ENCODE measurements around the gene HOXD3.

DNA sequence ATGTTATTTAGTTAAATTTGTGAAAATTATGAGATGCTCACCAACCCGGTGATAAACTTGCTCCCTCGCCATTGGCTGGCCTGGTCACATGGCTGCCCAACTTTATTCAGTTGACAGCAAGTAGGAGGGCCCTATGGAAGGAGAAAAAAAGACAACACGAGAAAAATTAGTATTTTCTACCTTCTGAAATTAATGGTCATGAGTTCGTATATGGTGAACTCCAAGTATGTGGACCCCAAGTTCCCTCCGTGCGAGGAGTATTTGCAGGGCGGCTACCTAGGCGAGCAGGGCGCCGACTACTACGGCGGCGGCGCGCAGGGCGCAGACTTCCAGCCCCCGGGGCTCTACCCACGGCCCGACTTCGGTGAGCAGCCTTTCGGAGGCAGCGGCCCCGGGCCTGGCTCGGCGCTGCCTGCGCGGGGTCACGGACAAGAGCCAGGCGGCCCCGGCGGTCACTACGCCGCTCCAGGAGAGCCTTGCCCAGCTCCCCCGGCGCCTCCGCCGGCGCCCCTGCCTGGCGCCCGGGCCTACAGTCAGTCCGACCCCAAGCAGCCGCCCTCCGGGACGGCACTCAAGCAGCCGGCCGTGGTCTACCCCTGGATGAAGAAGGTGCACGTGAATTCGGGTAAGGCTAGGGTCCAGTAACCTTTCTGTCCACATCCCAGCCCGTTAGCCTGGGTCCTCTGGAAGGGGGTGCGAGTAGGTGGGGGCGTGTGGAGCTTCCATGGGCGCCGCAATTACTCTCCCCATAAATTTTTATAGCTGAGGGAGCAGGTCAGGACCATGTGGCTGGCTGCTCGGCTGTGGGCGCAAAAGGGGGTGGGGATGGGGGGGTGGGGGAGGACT lies 5.4 kb upstream of the HOXD3 start, which contains the start of gene HOXD4:
- TF ChIP-seq, protein P1, sequence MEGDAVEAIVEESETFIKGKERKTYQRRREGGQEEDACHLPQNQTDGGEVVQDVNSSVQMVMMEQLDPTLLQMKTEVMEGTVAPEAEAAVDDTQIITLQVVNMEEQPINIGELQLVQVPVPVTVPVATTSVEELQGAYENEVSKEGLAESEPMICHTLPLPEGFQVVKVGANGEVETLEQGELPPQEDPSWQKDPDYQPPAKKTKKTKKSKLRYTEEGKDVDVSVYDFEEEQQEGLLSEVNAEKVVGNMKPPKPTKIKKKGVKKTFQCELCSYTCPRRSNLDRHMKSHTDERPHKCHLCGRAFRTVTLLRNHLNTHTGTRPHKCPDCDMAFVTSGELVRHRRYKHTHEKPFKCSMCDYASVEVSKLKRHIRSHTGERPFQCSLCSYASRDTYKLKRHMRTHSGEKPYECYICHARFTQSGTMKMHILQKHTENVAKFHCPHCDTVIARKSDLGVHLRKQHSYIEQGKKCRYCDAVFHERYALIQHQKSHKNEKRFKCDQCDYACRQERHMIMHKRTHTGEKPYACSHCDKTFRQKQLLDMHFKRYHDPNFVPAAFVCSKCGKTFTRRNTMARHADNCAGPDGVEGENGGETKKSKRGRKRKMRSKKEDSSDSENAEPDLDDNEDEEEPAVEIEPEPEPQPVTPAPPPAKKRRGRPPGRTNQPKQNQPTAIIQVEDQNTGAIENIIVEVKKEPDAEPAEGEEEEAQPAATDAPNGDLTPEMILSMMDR (conservative IDR thresholded peaks at IDR 0.05; ENCODE audit: low read length) = no peak
- TF ChIP-seq EZH2phosphoT487 (IDR thresholded peaks at IDR 0.05; ENCODE audit: borderline replicate concordance) = no peak
